Measurements from ENCODE around the gene CIZ1.

Gene CIZ1

GRCh38 chr9:128174062-128174461, 17.3 kb downstream of the CIZ1 start:
- DNase-seq (ENCODE audit: low spot score) = no peak
- H2BK5ac ChIP-seq (ENCODE audit: low read length) = no peak overlapping the region
- no peak overlapping the region for H4K8ac ChIP-seq (ENCODE audit: low read depth, low read length)
- H4K91ac ChIP-seq (ENCODE audit: low read depth, low read length, poor library complexity) = no peak overlapping the region
- H3K27ac ChIP-seq (replicated peaks; ENCODE audit: low read length) = no peak overlapping the region
- H3K9ac ChIP-seq (ENCODE audit: low read depth, low read length, poor library complexity) = no peak overlapping the region
- no CpG with 5 or more reads among the region's 4 CpGs for WGBS, 2 donors (ENCODE audit: extremely low coverage in 2 of 2, insufficient read length in 2 of 2, insufficient replicate concordance in 1 of 2)
- H3K79me1 ChIP-seq (ENCODE audit: low read depth, low read length) = peaks cover 4% of the 10 kb centered on the region
- H2BK120ac ChIP-seq (ENCODE audit: low read depth, low read length) = no peak overlapping the region
- H2AFZ ChIP-seq (ENCODE audit: low read length) = no peak overlapping the region
- H3K4me2 ChIP-seq (ENCODE audit: insufficient read depth, low read length, poor library complexity, severe bottlenecking) = no peak overlapping the region
- no peaks in the 10 kb centered on the region for H3K4me1 ChIP-seq (ENCODE audit: control insufficient read depth in 2 of 2, insufficient read depth in 1 of 2, low read depth in 1 of 2, low read length in 2 of 2)
- peaks cover 4 to 6% of the 10 kb centered on the region in 2 donors for H3K9me3 ChIP-seq (replicated peaks in 1 of 2; ENCODE audit: control insufficient read depth in 2 of 2, insufficient read depth in 1 of 2, low read depth in 1 of 2, low read length in 2 of 2)
- H3K4me3 ChIP-seq (ENCODE audit: low read length in 2 of 2) = no peak overlapping the region
- peaks cover 51 to 87% of the 10 kb centered on the region in 2 donors for H3K36me3 ChIP-seq (replicated peaks in 1 of 2; ENCODE audit: control insufficient read depth in 2 of 2, insufficient read depth in 2 of 2, low read length in 2 of 2)
- no peak overlapping the region for H3K23ac ChIP-seq (ENCODE audit: low read depth, low read length, poor library complexity)
- no peak overlapping the region for H2BK12ac ChIP-seq (ENCODE audit: low read length)
- H3K14ac ChIP-seq (ENCODE audit: low read length) = no peak overlapping the region
- H3K4ac ChIP-seq (ENCODE audit: low read length) = no peak overlapping the region
- no peak overlapping the region for H2BK15ac ChIP-seq (ENCODE audit: low read length)
- no peak overlapping the region for H3K18ac ChIP-seq (ENCODE audit: low read length)
- H3K27me3 ChIP-seq (ENCODE audit: control insufficient read depth in 3 of 3, insufficient read depth in 3 of 3, low read depth in 1 of 3, low read length in 3 of 3) = no peaks in the 10 kb centered on the region
- H2AK5ac ChIP-seq (ENCODE audit: low read depth, low read length) = no peak overlapping the region

GRCh38 chr9:128169925-128170324, 21.4 kb downstream of the CIZ1 start:
- no peak overlapping the region for H3K9ac ChIP-seq (ENCODE audit: low read depth, low read length, poor library complexity)
- H2BK5ac ChIP-seq (ENCODE audit: low read length) = no peak overlapping the region
- no peak overlapping the region for H4K91ac ChIP-seq (ENCODE audit: low read depth, low read length, poor library complexity)
- WGBS, 2 donors (ENCODE audit: extremely low coverage in 2 of 2, insufficient read length in 2 of 2, insufficient replicate concordance in 1 of 2) = no CpG with 5 or more reads among the region's 8 CpGs
- H2BK12ac ChIP-seq (ENCODE audit: low read length) = no peak overlapping the region
- no peak overlapping the region for H2BK15ac ChIP-seq (ENCODE audit: low read length)
- no peak overlapping the region for H2BK120ac ChIP-seq (ENCODE audit: low read depth, low read length)
- no peak overlapping the region for H3K4ac ChIP-seq (ENCODE audit: low read length)
- H3K14ac ChIP-seq (ENCODE audit: low read length) = no peak overlapping the region
- H3K4me1 ChIP-seq (ENCODE audit: control insufficient read depth in 2 of 2, insufficient read depth in 1 of 2, low read depth in 1 of 2, low read length in 2 of 2) = no peaks in the 10 kb centered on the region
- no peak overlapping the region for H3K4me2 ChIP-seq (ENCODE audit: insufficient read depth, low read length, poor library complexity, severe bottlenecking)
- H4K8ac ChIP-seq (ENCODE audit: low read depth, low read length) = no peak overlapping the region
- H3K23ac ChIP-seq (ENCODE audit: low read depth, low read length, poor library complexity) = no peak overlapping the region
- H3K9me3 ChIP-seq (replicated peaks in 1 of 2; ENCODE audit: control insufficient read depth in 2 of 2, insufficient read depth in 1 of 2, low read depth in 1 of 2, low read length in 2 of 2) = no peaks in the 10 kb centered on the region
- H2AK5ac ChIP-seq (ENCODE audit: low read depth, low read length) = no peak overlapping the region
- no peak overlapping the region for H2AFZ ChIP-seq (ENCODE audit: low read length)
- no peak overlapping the region for H3K27ac ChIP-seq (replicated peaks; ENCODE audit: low read length)
- H3K18ac ChIP-seq (ENCODE audit: low read length) = no peak overlapping the region
- DNase-seq (ENCODE audit: low spot score) = no peak
- no peaks in the 10 kb centered on the region for H3K27me3 ChIP-seq (ENCODE audit: control insufficient read depth in 3 of 3, insufficient read depth in 3 of 3, low read depth in 1 of 3, low read length in 3 of 3)
- no peak overlapping the region for H3K4me3 ChIP-seq (ENCODE audit: low read length in 2 of 2)
- H3K36me3 ChIP-seq (replicated peaks in 1 of 2; ENCODE audit: control insufficient read depth in 2 of 2, insufficient read depth in 2 of 2, low read length in 2 of 2) = peaks cover 42 to 78% of the 10 kb centered on the region in 2 donors
- no peaks in the 10 kb centered on the region for H3K79me1 ChIP-seq (ENCODE audit: low read depth, low read length)

GRCh38 chr9:128169492-128169891, 21.9 kb downstream of the CIZ1 start:
- Histone ChIP-seq H2AFZ (ENCODE audit: low read length) (no peak overlapping the region), H3K27ac (replicated peaks; ENCODE audit: low read length) (no peak overlapping the region), H3K4me1 (ENCODE audit: control insufficient read depth in 2 of 2, insufficient read depth in 1 of 2, low read depth in 1 of 2, low read length in 2 of 2) (no peaks in the 10 kb centered on the region), H2BK15ac (ENCODE audit: low read length) (no peak overlapping the region), H4K91ac (ENCODE audit: low read depth, low read length, poor library complexity) (no peak overlapping the region), H2AK5ac (ENCODE audit: low read depth, low read length) (no peak overlapping the region), H2BK5ac (ENCODE audit: low read length) (no peak overlapping the region), H3K9ac (ENCODE audit: low read depth, low read length, poor library complexity) (peak overlapping the region; percentile 70), H3K4ac (ENCODE audit: low read length) (no peak overlapping the region), H4K8ac (ENCODE audit: low read depth, low read length) (no peak overlapping the region), H3K27me3 (ENCODE audit: control insufficient read depth in 3 of 3, insufficient read depth in 3 of 3, low read depth in 1 of 3, low read length in 3 of 3) (no peaks in the 10 kb centered on the region), H3K14ac (ENCODE audit: low read length) (no peak overlapping the region), H3K79me1 (ENCODE audit: low read depth, low read length) (no peaks in the 10 kb centered on the region), H3K18ac (ENCODE audit: low read length) (no peak overlapping the region), H3K4me3 (ENCODE audit: low read length in 2 of 2) (no peak overlapping the region), H2BK12ac (ENCODE audit: low read length) (no peak overlapping the region), H3K9me3 (replicated peaks in 1 of 2; ENCODE audit: control insufficient read depth in 2 of 2, insufficient read depth in 1 of 2, low read depth in 1 of 2, low read length in 2 of 2) (no peaks in the 10 kb centered on the region), H3K36me3 (replicated peaks in 1 of 2; ENCODE audit: control insufficient read depth in 2 of 2, insufficient read depth in 2 of 2, low read length in 2 of 2) (peaks cover 41 to 78% of the 10 kb centered on the region in 2 donors), H2BK120ac (ENCODE audit: low read depth, low read length) (no peak overlapping the region), H3K23ac (ENCODE audit: low read depth, low read length, poor library complexity) (no peak overlapping the region), H3K4me2 (ENCODE audit: insufficient read depth, low read length, poor library complexity, severe bottlenecking) (no peak overlapping the region)
- DNase-seq (ENCODE audit: low spot score) = no peak
- WGBS, 2 donors (ENCODE audit: extremely low coverage in 2 of 2, insufficient read length in 2 of 2, insufficient replicate concordance in 1 of 2) = no CpG with 5 or more reads among the region's 8 CpGs

- Histone ChIP-seq H3K79me1 (ENCODE audit: low read depth, low read length) (no peaks in the 10 kb centered on the region), H2AK5ac (ENCODE audit: low read depth, low read length) (no peak overlapping the region), H3K9ac (ENCODE audit: low read depth, low read length, poor library complexity) (no peak overlapping the region), H2AFZ (ENCODE audit: low read length) (no peak overlapping the region), H4K8ac (ENCODE audit: low read depth, low read length) (no peak overlapping the region), H3K4me3 (ENCODE audit: low read length in 2 of 2) (no peak overlapping the region), H3K9me3 (replicated peaks in 1 of 2; ENCODE audit: control insufficient read depth in 2 of 2, insufficient read depth in 1 of 2, low read depth in 1 of 2, low read length in 2 of 2) (no peaks in the 10 kb centered on the region), H3K36me3 (replicated peaks in 1 of 2; ENCODE audit: control insufficient read depth in 2 of 2, insufficient read depth in 2 of 2, low read length in 2 of 2) (peaks cover 44 to 78% of the 10 kb centered on the region in 2 donors), H2BK5ac (ENCODE audit: low read length) (no peak overlapping the region), H3K14ac (ENCODE audit: low read length) (no peak overlapping the region), H3K27ac (replicated peaks; ENCODE audit: low read length) (no peak overlapping the region), H3K18ac (ENCODE audit: low read length) (no peak overlapping the region), H2BK12ac (ENCODE audit: low read length) (no peak overlapping the region), H3K23ac (ENCODE audit: low read depth, low read length, poor library complexity) (no peak overlapping the region), H4K91ac (ENCODE audit: low read depth, low read length, poor library complexity) (no peak overlapping the region), H3K4me2 (ENCODE audit: insufficient read depth, low read length, poor library complexity, severe bottlenecking) (no peak overlapping the region), H2BK15ac (ENCODE audit: low read length) (no peak overlapping the region), H3K4ac (ENCODE audit: low read length) (no peak overlapping the region), H3K4me1 (ENCODE audit: control insufficient read depth in 2 of 2, insufficient read depth in 1 of 2, low read depth in 1 of 2, low read length in 2 of 2) (no peaks in the 10 kb centered on the region), H3K27me3 (ENCODE audit: control insufficient read depth in 3 of 3, insufficient read depth in 3 of 3, low read depth in 1 of 3, low read length in 3 of 3) (no peaks in the 10 kb centered on the region), H2BK120ac (ENCODE audit: low read depth, low read length) (no peak overlapping the region)
- DNase-seq (ENCODE audit: low spot score) = no peak
- no CpG with 5 or more reads among the region's 8 CpGs for WGBS, 2 donors (ENCODE audit: extremely low coverage in 2 of 2, insufficient read length in 2 of 2, insufficient replicate concordance in 1 of 2)
Measured at GRCh38 chr9:128168731-128169308, 22.6 kb downstream of the CIZ1 start.

Data from neuronal stem cell (in vitro differentiated cells).